Measurements from ENCODE around the gene MFAP1. TPM values are rescaled to one million over a fixed set of nuclear protein-coding genes. Genes with fewer than 3 reads are reported as not detected.

Gene MFAP1
- total RNA-seq, 2 experiments from 2014 or later: 39.8 to 43.1 TPM

DNA sequence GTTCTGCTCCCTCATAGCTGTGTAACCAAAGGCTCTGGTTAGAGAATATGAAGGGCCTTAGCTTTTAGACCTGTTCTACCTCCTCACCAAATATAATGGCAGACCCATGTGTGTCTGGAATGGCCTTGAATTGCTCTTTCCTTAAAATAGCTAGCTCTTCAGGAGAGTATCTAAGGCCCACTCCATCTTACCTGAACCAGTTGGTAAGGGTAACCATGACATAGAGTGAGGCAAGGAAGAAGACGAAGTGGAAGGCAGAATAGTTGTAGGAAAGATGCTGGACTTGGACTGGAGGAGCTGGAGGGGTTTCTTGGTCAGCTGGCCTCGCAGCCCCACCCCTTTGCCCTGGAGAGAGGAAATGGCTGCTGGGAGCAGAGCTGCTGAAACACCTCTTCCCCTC is 29.3 kb downstream of the MFAP1 start:
- Mint-ChIP-seq H3K4me1 (ENCODE audit: low read depth) (peaks cover 60% of the 10 kb centered on the region), H3K36me3 (ENCODE audit: low read depth) (peaks cover 67% of the 10 kb centered on the region), H3K9me3 (peaks cover 2% of the 10 kb centered on the region), H3K4me3 (peak overlapping the region; percentile 9), H3K27ac (peak overlapping the region; percentile 98), H3K27me3 (no peaks in the 10 kb centered on the region)
- ATAC-seq: no peak
- CTCF ChIA-PET: interaction anchor here (1.0 to 3.1 kb wide), 5 partner anchors 10 to 25 kb away, joined by 3 to 17 read pairs (median 5); partner anchors contain the start of gene ELL3
- DNase-seq: no peak
- intact Hi-C loops (cut with micrococcal nuclease): no loop called here
- TF ChIP-seq, protein P1, sequence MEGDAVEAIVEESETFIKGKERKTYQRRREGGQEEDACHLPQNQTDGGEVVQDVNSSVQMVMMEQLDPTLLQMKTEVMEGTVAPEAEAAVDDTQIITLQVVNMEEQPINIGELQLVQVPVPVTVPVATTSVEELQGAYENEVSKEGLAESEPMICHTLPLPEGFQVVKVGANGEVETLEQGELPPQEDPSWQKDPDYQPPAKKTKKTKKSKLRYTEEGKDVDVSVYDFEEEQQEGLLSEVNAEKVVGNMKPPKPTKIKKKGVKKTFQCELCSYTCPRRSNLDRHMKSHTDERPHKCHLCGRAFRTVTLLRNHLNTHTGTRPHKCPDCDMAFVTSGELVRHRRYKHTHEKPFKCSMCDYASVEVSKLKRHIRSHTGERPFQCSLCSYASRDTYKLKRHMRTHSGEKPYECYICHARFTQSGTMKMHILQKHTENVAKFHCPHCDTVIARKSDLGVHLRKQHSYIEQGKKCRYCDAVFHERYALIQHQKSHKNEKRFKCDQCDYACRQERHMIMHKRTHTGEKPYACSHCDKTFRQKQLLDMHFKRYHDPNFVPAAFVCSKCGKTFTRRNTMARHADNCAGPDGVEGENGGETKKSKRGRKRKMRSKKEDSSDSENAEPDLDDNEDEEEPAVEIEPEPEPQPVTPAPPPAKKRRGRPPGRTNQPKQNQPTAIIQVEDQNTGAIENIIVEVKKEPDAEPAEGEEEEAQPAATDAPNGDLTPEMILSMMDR (IDR thresholded peaks at IDR 0.05): no peak
- POLR2A ChIA-PET: interaction anchor here (0.7 to 2.6 kb wide), 6 partner anchors 8 to 29 kb away, joined by 3 to 11 read pairs (median 4); partner anchors contain the start of gene MFAP1

DNA sequence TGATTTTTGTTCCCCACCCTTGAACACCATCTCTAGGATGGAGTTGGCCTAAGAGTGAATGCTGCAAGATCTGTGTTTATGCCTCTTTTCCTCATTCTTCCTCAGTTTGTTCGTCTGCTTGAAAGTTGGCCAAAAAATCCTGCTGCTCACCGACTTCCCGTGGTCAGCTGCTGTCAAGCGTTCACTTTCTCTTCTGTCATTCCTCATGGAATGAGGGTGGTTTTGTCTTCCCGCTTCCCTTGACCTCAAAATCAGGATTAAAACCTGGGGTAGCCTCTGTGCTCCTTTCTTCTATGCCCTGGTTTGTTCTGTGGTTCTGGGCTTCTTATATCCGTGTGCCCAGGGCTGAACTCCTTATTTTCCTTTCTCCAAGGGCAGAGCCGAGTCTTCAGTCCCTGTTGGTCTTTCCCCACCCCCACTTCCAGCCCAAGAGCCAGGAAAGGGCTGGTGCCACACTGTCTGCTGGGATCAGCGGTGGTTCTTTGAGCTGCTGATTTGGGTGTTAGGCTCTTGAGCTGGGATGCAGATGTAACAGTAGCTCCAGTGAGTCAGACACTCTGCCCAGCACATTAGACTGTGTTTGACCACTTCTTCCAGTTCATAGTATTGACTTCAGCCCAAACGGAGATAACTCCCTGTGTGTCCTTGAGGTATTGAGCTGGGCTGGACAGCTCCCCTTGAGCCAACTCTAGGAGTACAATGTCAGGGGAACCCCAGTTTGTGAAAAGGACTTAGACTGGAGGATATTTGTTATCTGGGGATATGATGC is 30.0 kb downstream of the MFAP1 start:
- TF ChIP-seq, protein P1 (IDR thresholded peaks at IDR 0.05): no peak
- Mint-ChIP-seq H3K9me3 (no peaks in the 10 kb centered on the region), H3K27me3 (no peaks in the 10 kb centered on the region), H3K27ac (peak overlapping the region; percentile 98), H3K36me3 (ENCODE audit: low read depth) (peaks cover 59% of the 10 kb centered on the region), H3K4me1 (ENCODE audit: low read depth) (peaks cover 53% of the 10 kb centered on the region), H3K4me3 (peak overlapping the region; percentile 98)
- ATAC-seq: no peak
- ChIA-PET POLR2A (interaction anchor here (0.7 to 2.6 kb wide), 8 partner anchors 8 to 30 kb away, joined by 3 to 16 read pairs (median 4); partner anchors contain the start of gene MFAP1), CTCF (interaction anchor here (1.2 to 3.1 kb wide), 2 partner anchors 10 to 17 kb away, joined by 3 to 17 read pairs; partner anchors contain the start of gene ELL3)
- DNase-seq: no peak
- intact Hi-C loops (cut with micrococcal nuclease): no loop called here

DNA sequence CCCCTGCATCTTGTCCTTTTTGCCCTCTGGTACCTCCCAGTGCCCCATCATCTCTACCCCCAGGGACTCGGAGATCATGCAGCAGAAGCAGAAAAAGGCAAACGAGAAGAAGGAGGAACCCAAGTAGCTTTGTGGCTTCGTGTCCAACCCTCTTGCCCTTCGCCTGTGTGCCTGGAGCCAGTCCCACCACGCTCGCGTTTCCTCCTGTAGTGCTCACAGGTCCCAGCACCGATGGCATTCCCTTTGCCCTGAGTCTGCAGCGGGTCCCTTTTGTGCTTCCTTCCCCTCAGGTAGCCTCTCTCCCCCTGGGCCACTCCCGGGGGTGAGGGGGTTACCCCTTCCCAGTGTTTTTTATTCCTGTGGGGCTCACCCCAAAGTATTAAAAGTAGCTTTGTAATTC is 30.8 kb downstream of the MFAP1 start:
- POLR2A ChIA-PET: interaction anchor here (0.6 to 2.8 kb wide), 13 partner anchors 7 to 433 kb away, joined by 3 to 30 read pairs (median 4); partner anchors contain the start of genes ELL3, HYPK, MFAP1 and SERINC4
- Mint-ChIP-seq H3K4me1 (ENCODE audit: low read depth) (peaks cover 49% of the 10 kb centered on the region), H3K27me3 (no peaks in the 10 kb centered on the region), H3K9me3 (no peaks in the 10 kb centered on the region), H3K4me3 (peak overlapping the region; percentile 98), H3K27ac (peak overlapping the region; percentile 98), H3K36me3 (ENCODE audit: low read depth) (peaks cover 51% of the 10 kb centered on the region)
- CTCF ChIA-PET: interaction anchor here (3.1 kb wide), 1 partner anchor 16 kb away, joined by 17 read pairs; the partner anchor contains the start of gene ELL3
- TF ChIP-seq, protein P1 (IDR thresholded peaks at IDR 0.05): no peak
- DNase-seq (no peak), ATAC-seq (no peak)
- intact Hi-C loops (cut with micrococcal nuclease): no loop called here

DNA sequence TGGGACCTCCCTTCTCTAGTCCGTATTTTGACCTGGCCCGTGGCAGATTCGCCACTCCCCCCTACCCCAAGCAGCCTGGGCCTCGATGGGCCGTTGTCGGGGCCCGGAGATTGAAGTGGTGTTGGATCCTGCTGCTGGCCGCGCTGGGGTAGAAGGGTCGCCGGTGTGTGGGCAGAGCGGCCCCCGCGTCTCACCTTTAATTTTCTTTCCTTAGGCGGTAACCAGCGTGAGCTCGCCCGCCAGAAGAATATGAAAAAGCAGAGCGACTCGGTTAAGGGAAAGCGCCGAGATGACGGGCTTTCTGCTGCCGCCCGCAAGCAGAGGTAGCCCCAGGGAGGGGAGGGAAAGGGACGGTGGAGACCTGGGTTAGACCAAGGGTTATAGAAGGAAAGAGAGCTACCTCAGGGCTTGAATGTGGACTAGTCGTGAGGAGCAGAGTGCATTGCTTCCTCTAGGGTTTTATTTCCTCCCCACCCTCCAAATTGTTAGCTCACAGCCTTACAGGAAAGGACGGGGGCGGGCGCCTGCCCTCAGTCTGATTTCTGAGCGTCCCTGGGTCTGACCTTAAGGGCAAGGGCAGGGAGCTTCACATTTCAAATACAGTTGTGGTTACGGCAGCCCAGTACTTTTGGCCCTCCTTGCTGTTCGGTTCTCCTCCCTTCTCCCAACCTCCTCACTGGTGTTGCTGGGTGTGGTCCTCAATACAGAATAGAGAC is 31.6 kb downstream of the MFAP1 start:
- DNase-seq (peak; percentile 76), ATAC-seq (peak; percentile 12)
- Mint-ChIP-seq H3K4me3 (peak overlapping the region; percentile 98), H3K27me3 (no peaks in the 10 kb centered on the region), H3K36me3 (ENCODE audit: low read depth) (peaks cover 45% of the 10 kb centered on the region), H3K27ac (peak overlapping the region; percentile 98), H3K9me3 (no peaks in the 10 kb centered on the region), H3K4me1 (ENCODE audit: low read depth) (peaks cover 43% of the 10 kb centered on the region)
- ChIA-PET CTCF (interaction anchor here (1.4 to 3.1 kb wide), 2 partner anchors 16 to 32 kb away, joined by 3 to 17 read pairs; partner anchors contain the start of genes ELL3 and MFAP1), POLR2A (interaction anchor here (0.6 to 2.8 kb wide), 14 partner anchors 8 to 432 kb away, joined by 3 to 30 read pairs (median 4); partner anchors contain the start of genes ELL3, HYPK, MFAP1 and SERINC4)
- TF ChIP-seq, protein P1 (IDR thresholded peaks at IDR 0.05): no peak
- intact Hi-C loops (cut with micrococcal nuclease): no loop called here

All from activated CD8-positive, alpha-beta T cell treated with anti-CD3 and anti-CD28 coated beads for 36 hours (primary cell).